HepG2 (cell line): ENCODE data around the gene SCGB1C1. TPM values are rescaled to one million over a fixed set of nuclear protein-coding genes. Genes with fewer than 3 reads are reported as not detected.
A peak's percentile ranks its signal among the peaks of the same experiment; 100 is the strongest.

ENCODE experiments used
- ARID5B ChIP-seq: IDR thresholded peaks from 2 replicates; pipeline ENCODE4 v1.4.0; 2020; ENCODE audit warnings: mild to moderate bottlenecking, missing genetic modification reagents
- CREBL2 ChIP-seq: sonication (generic); formaldehyde crosslinking; IDR thresholded peaks from 2 replicates; pipeline ENCODE4 v1.8.1; 2023; ENCODE audit warnings: missing genetic modification reagents, mild to moderate bottlenecking, borderline replicate concordance
- DR1 ChIP-seq: sonication (generic); formaldehyde crosslinking; IDR thresholded peaks from 2 replicates; pipeline ENCODE4 v1.8.0; 2021; ENCODE audit warnings: mild to moderate bottlenecking, missing genetic modification reagents, inconsistent platforms
- GABPA ChIP-seq, 2 experiments: IDR thresholded peaks; 2 replicates each; pipeline ENCODE4 v1.6.1; 2011 to 2016; ENCODE audit warnings: low read depth in 2 of 2, low read length in 1 of 2, missing biosample characterization in 1 of 2, missing genetic modification characterization in 1 of 2
- GATAD1 ChIP-seq: IDR thresholded peaks from 2 replicates; pipeline ENCODE4 v1.6.1; 2016; ENCODE audit warnings: missing genetic modification reagents, missing compliant biosample characterization
- HOXA5 ChIP-seq: sonication (generic); formaldehyde crosslinking; IDR thresholded peaks from 2 replicates; pipeline ENCODE4 v1.4.0; 2020; ENCODE audit warnings: missing genetic modification reagents
- ISL2 ChIP-seq: sonication (generic); formaldehyde crosslinking; IDR thresholded peaks from 2 replicates; pipeline ENCODE4 v1.5.0; 2020; ENCODE audit warnings: missing genetic modification reagents
- RERE ChIP-seq: IDR thresholded peaks from 2 replicates; pipeline ENCODE4 v1.6.1; 2016; ENCODE audit warnings: low read depth, missing genetic modification reagents, missing compliant biosample characterization
- THRA ChIP-seq: sonication (generic); formaldehyde crosslinking; IDR thresholded peaks from 2 replicates; pipeline ENCODE4 v1.4.0; 2020; ENCODE audit warnings: missing genetic modification reagents, borderline replicate concordance
- ZBTB20 ChIP-seq: sonication (generic); formaldehyde crosslinking; IDR thresholded peaks from 2 replicates; pipeline ENCODE4 v1.8.1; 2023; ENCODE audit warnings: missing genetic modification reagents, low read depth, mild to moderate bottlenecking, borderline replicate concordance
- ZNF333 ChIP-seq: sonication (generic); formaldehyde crosslinking; IDR thresholded peaks from 2 replicates; pipeline ENCODE4 v1.4.0; 2020; ENCODE audit warnings: mild to moderate bottlenecking, missing genetic modification reagents, borderline replicate concordance
- ZNF687 ChIP-seq: sonication (generic); formaldehyde crosslinking; IDR thresholded peaks from 2 replicates; pipeline ENCODE4 v1.5.1; 2020; ENCODE audit warnings: mild to moderate bottlenecking, missing genetic modification reagents, moderate library complexity
- polyA plus RNA-seq, 8 experiments: library from polyadenylated mRNA; depleted of rRNA in 3 of 8; stranded (reverse) in 7 of 8; unstranded in 1 of 8; fragments of >200 nt; fragmentation: Illumina TruSeq in 4 of 8; extraction: Trizol in 4 of 8; gene quantifications; 2 replicates each; pipeline versions ENCODE4 v1.2.1 to v1.2.3, GENCODE V29; 2011 to 2016; ENCODE audit warnings: low read depth in 4 of 8, missing spikeins in 1 of 8, mixed read lengths in 1 of 8; ENCODE audit not compliant: insufficient read depth in 1 of 8
- total RNA-seq, 5 experiments: library from RNA; depleted of rRNA; stranded (reverse); fragments of >200 nt; fragmentation: Illumina TruSeq; extraction: Trizol; gene quantifications; 2 replicates each; pipeline ENCODE4 v1.2.3, GENCODE V29; 2016; ENCODE audit warnings: low read depth in 1 of 5

SCGB1C1 gene
- total and polyA plus RNA-seq, 2 of the 13 experiments (the other 11 are each of a cell fraction or from before 2014, with no cell fraction given), result not detected

- TF ChIP-seq RERE (CRISPR knock-in tag) (0 out of 2 replicates have a peak, but pooled peaks have one; percentile 12), THRA (CRISPR knock-in tag) (0 out of 2 replicates have a peak, but pooled peaks have one; percentile 12), ZNF333 (CRISPR knock-in tag) (peak; percentile 98), ZNF687 (CRISPR knock-in tag) (peak; percentile 89), DR1 (CRISPR knock-in tag) (peak; percentile 91), CREBL2 (CRISPR knock-in tag) (peak; percentile 97; the same call in 1 of the 2 replicates), GATAD1 (peak; percentile 90), GABPA (IDR thresholded peaks at IDR 0.05; ENCODE audit: low read depth, low read length) (no peak), GABPA (CRISPR knock-in tag; IDR thresholded peaks at IDR 0.05; ENCODE audit: low read depth) (peak; percentile 93), ISL2 (peak; percentile 71), ARID5B (peak; percentile 29; the same call in 1 of the 2 replicates), ZBTB20 (CRISPR knock-in tag) (no peak), HOXA5 (CRISPR knock-in tag) (no peak)
These were observed 14.5 kb downstream of the SCGB1C1 start, which contains the start of the genes BET1L and RIC8A (continued) for GRCh38 chr11:207208-207862.
